Measurements from ENCODE around the gene MAPT. TPM values are rescaled to one million over a fixed set of nuclear protein-coding genes. Genes with fewer than 3 reads are reported as not detected.

Gene MAPT
- total and polyA plus RNA-seq, 4 donors, result 0.27 to 3.8 (median 1.8) TPM

GRCh38 chr17:45900723-45901415, 6.5 kb downstream of the MAPT start:
- Histone ChIP-seq H3K9ac (ENCODE audit: insufficient read depth in 1 of 2, low read length in 2 of 2) (no peak overlapping the region), H3K27me3 (ENCODE audit: control insufficient read depth in 3 of 3, insufficient read depth in 3 of 3, low read length in 2 of 3) (peaks cover 13 to 72% (median 43%) of the 10 kb centered on the region in 3 donors), H3K27ac (ENCODE audit: low read depth in 1 of 2, low read length in 1 of 2) (no peak overlapping the region), H3K9me3 (ENCODE audit: control insufficient read depth in 4 of 4, insufficient read depth in 3 of 4, low read length in 3 of 4) (no peaks in the 10 kb centered on the region), H3K4me3 (no peak overlapping the region), H3K36me3 (ENCODE audit: control insufficient read depth in 4 of 4, insufficient read depth in 4 of 4, low read length in 4 of 4) (no peaks in the 10 kb centered on the region), H3K4me1 (ENCODE audit: control insufficient read depth in 5 of 5, insufficient read depth in 5 of 5, low read length in 5 of 5) (peaks cover 0 to 5% (median 3%) of the 10 kb centered on the region in 5 donors)
- ATAC-seq (ENCODE audit: insufficient read depth, low FRiP score) (no peak), DNase-seq (no peak)
- TF ChIP-seq CTCF (IDR thresholded peaks at IDR 0.05; ENCODE audit: control extremely low read depth, extremely low read depth), result no peak
- WGBS, 2 donors, result 89 to 91% methylated on average over 13 of the region's 13 CpGs

- DNase-seq, result peak in 1 of 3 donors; percentile 18
- H3K27ac ChIP-seq (ENCODE audit: low read depth in 1 of 2, low read length in 1 of 2), result no peak overlapping the region
Observed at GRCh38 chr17:45902892-45903346, 8.6 kb downstream of the MAPT start.

GRCh38 chr17:45904866-45905265, 10.5 kb downstream of the MAPT start:
- Histone ChIP-seq H3K4me3 (no peak overlapping the region), H3K36me3 (ENCODE audit: control insufficient read depth in 4 of 4, insufficient read depth in 4 of 4, low read length in 4 of 4) (no peaks in the 10 kb centered on the region), H3K27me3 (ENCODE audit: control insufficient read depth in 3 of 3, insufficient read depth in 3 of 3, low read length in 2 of 3) (peaks cover 0 to 56% (median 14%) of the 10 kb centered on the region in 3 donors), H3K27ac (ENCODE audit: low read depth in 1 of 2, low read length in 1 of 2) (no peak overlapping the region), H3K9me3 (ENCODE audit: control insufficient read depth in 4 of 4, insufficient read depth in 3 of 4, low read length in 3 of 4) (no peaks in the 10 kb centered on the region), H3K9ac (ENCODE audit: insufficient read depth in 1 of 2, low read length in 2 of 2) (no peak overlapping the region), H3K4me1 (ENCODE audit: control insufficient read depth in 5 of 5, insufficient read depth in 5 of 5, low read length in 5 of 5) (peaks cover 0 to 3% (median 0%) of the 10 kb centered on the region in 5 donors)
- DNase-seq (no peak), ATAC-seq (ENCODE audit: insufficient read depth, low FRiP score) (no peak)
- no peak for TF ChIP-seq CTCF (IDR thresholded peaks at IDR 0.05; ENCODE audit: control extremely low read depth, extremely low read depth)
- 72 to 78% methylated on average over 6 of the region's 6 CpGs for WGBS, 2 donors

More at GRCh38 chr17:45902892-45903346, 8.6 kb downstream of the MAPT start:
- Histone ChIP-seq H3K36me3 (ENCODE audit: control insufficient read depth in 4 of 4, insufficient read depth in 4 of 4, low read length in 4 of 4) (no peaks in the 10 kb centered on the region), H3K4me3 (no peak overlapping the region), H3K4me1 (ENCODE audit: control insufficient read depth in 5 of 5, insufficient read depth in 5 of 5, low read length in 5 of 5) (peaks cover 0 to 3% (median 0%) of the 10 kb centered on the region in 5 donors), H3K27me3 (ENCODE audit: control insufficient read depth in 3 of 3, insufficient read depth in 3 of 3, low read length in 2 of 3) (peaks cover 0 to 69% (median 32%) of the 10 kb centered on the region in 3 donors), H3K9ac (ENCODE audit: insufficient read depth in 1 of 2, low read length in 2 of 2) (no peak overlapping the region), H3K9me3 (ENCODE audit: control insufficient read depth in 4 of 4, insufficient read depth in 3 of 4, low read length in 3 of 4) (no peaks in the 10 kb centered on the region)
- 40 to 68% methylated on average over 7 of the region's 7 CpGs for WGBS, 2 donors
- TF ChIP-seq CTCF (IDR thresholded peaks at IDR 0.05; ENCODE audit: control extremely low read depth, extremely low read depth), result no peak
- ATAC-seq (ENCODE audit: insufficient read depth, low FRiP score), result no peak

Data from lung (tissue), 12 donors.